ENCODE measurements around the gene FBF1. TPM values are rescaled to one million over a fixed set of nuclear protein-coding genes. Genes with fewer than 3 reads are reported as not detected.

FBF1 gene
- total RNA-seq (10 to 100 TPM; 39.6 to 42.7 TPM), polyA plus RNA-seq (1 to 10 TPM; 3.7 to 4.0 TPM)

DNA sequence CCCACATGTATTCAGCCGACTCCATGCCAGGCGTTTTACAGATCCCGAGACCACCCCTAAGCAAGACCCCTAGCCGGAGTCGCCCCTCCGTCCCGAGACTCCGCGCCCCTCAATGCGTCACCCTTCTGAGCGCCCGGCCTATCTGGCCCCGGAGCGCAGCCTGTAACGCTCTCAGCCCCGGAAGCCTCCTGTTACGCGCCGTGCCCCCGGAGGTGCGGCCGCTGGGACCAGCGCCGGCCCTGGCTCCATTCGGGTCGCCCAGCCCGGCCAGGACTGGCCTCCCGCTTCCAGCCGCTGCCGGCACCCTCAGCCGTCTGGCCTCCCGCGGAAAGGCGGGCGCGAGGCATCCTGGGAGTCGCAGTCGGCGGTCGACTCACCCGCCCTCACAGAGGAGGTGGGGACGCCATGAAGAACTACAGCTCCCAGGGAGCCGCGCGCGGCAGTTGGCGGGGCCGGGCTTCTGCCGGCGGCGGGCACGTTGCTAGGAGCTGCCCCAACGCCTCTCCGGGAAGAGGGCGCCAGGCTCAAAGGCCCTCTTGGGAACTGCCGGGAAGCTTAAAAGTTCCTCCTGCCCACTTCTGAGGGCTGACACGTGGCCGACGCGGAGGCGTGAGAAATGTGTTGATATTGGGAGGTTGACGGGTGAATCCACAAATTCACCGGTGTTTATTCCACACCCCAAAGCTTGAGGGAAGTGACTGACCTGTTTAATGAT lies at the start of gene FBF1:
Gene FBF1 (minus strand): TSS at position 316 of the 715 bp plus-strand sequence. CDS start 2,893 bp downstream, outside the sequence.
- Mint-ChIP-seq H3K27ac (peak within 1 kb of the TSS; percentile 48 to 96 (median 92)), H3K36me3 (peaks cover 0 to 4% of the 10 kb centered on the region in 2 donors), H3K4me1 (peaks cover 7 to 14% (median 10%) of the 10 kb centered on the region in 4 donors), H3K9me3 (no peaks in the 10 kb centered on the region), H3K4me3 (peak within 1 kb of the TSS; percentile 84 to 93 (median 90)), H3K27me3 (no peaks in the 10 kb centered on the region)
- Histone ChIP-seq H3K4me1 (ENCODE audit: insufficient read depth, low read length) (peaks cover 10% of the 10 kb centered on the region), H3K36me3 (ENCODE audit: insufficient read depth, low read length) (peaks cover 1% of the 10 kb centered on the region), H3K4me3 (ENCODE audit: low read length in 2 of 2) (peak within 1 kb of the TSS; percentile 63 to 74), H3K27ac (ENCODE audit: low read depth, low read length) (peak within 1 kb of the TSS; percentile 86), H3K27me3 (ENCODE audit: insufficient read depth, low read length) (no peaks in the 10 kb centered on the region), H3K9me3 (ENCODE audit: control insufficient read depth in 1 of 2, low read length in 2 of 2) (no peaks in the 10 kb centered on the region)
- peak; percentile 82 to 89 (median 84) for DNase-seq
- ChIA-PET POLR2A (ENCODE audit: partially characterized antibody) (interaction anchor here (0.6 to 1.7 kb wide), 13 partner anchors 16 to 413 kb away, joined by 3 to 10 read pairs (median 3); partner anchors contain the start of genes ACOX1, EXOC7, MRPL38 and PRPSAP1), CTCF (ENCODE audit: partially characterized antibody) (interaction anchor here (0.6 to 1.5 kb wide), 7 partner anchors 11 to 187 kb away, joined by 3 to 6 read pairs (median 3); no protein-coding TSS in a partner anchor)
- intact Hi-C loops (cut with micrococcal nuclease) = loop anchor here (1.0 to 2.0 kb wide), 3 partner anchors 36 to 44 kb away; partner anchors contain the start of genes ACOX1, TEN1 and TRIM65

DNA sequence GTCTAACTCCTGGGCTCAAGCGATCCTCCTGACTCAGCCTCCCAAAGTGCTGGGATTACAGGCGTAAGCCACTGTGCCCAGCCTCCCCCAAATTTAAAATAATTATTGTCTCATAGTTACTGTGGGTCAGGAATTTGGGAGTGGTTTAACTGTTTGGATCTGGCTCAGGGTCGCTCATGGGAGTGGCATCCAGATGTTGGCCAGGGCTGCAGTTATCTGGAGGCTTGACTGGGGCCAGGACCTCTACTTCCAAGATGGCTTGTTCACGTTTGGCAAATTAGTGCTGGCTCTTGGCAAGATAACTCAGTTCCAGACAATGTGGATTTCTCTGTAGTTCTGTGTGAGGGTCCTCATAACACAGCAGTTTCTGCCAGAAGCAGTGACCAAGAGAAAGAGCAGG lies 46.2 kb upstream of the FBF1 start:
- Histone ChIP-seq H3K4me3 (ENCODE audit: low read length in 2 of 2) (no peak overlapping the region), H3K27me3 (ENCODE audit: insufficient read depth, low read length) (no peaks in the 10 kb centered on the region), H3K9me3 (ENCODE audit: control insufficient read depth in 1 of 2, low read length in 2 of 2) (no peaks in the 10 kb centered on the region), H3K4me1 (ENCODE audit: insufficient read depth, low read length) (no peaks in the 10 kb centered on the region), H3K27ac (ENCODE audit: low read depth, low read length) (no peak overlapping the region), H3K36me3 (ENCODE audit: insufficient read depth, low read length) (no peaks in the 10 kb centered on the region)
- Mint-ChIP-seq H3K4me3 (no peak overlapping the region), H3K4me1 (no peaks in the 10 kb centered on the region), H3K36me3 (peaks cover 3 to 8% of the 10 kb centered on the region in 2 donors), H3K27ac (no peak overlapping the region), H3K27me3 (no peaks in the 10 kb centered on the region), H3K9me3 (no peaks in the 10 kb centered on the region)
- ChIA-PET POLR2A (ENCODE audit: partially characterized antibody) (no interaction called here), CTCF (ENCODE audit: partially characterized antibody) (no interaction called here)
- intact Hi-C loops (cut with micrococcal nuclease) = no loop called here
- no peak for DNase-seq

DNA sequence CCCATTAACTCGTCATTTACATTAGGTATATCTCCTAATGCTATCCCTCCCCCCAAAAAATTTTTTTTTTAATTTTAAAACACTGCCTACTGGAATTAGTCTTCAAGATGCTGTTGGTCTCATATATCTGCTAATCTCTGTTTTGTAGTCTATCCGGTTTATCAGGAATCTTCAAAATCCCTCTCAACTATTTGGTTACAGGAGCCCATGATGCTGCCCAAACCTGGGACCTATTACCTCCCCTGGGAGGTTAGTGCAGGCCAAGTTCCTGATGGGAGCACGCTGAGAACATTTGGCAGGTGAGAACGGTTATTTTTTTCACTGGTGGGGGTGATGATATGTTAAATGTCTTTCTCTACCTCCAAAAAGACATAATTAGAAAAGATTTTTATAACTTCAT lies 45.1 kb upstream of the FBF1 start:
- Histone ChIP-seq H3K4me3 (ENCODE audit: low read length in 2 of 2) (no peak overlapping the region), H3K36me3 (ENCODE audit: insufficient read depth, low read length) (no peaks in the 10 kb centered on the region), H3K4me1 (ENCODE audit: insufficient read depth, low read length) (no peaks in the 10 kb centered on the region), H3K27me3 (ENCODE audit: insufficient read depth, low read length) (no peaks in the 10 kb centered on the region), H3K9me3 (ENCODE audit: control insufficient read depth in 1 of 2, low read length in 2 of 2) (no peaks in the 10 kb centered on the region), H3K27ac (ENCODE audit: low read depth, low read length) (no peak overlapping the region)
- ChIA-PET POLR2A (ENCODE audit: partially characterized antibody) (no interaction called here), CTCF (ENCODE audit: partially characterized antibody) (no interaction called here)
- DNase-seq = no peak
- Mint-ChIP-seq H3K36me3 (peaks cover 0 to 3% of the 10 kb centered on the region in 2 donors), H3K9me3 (no peaks in the 10 kb centered on the region), H3K4me3 (no peak overlapping the region), H3K27ac (no peak overlapping the region), H3K27me3 (no peaks in the 10 kb centered on the region), H3K4me1 (peaks cover 0 to under 1% (median under 1%) of the 10 kb centered on the region in 4 donors)
- intact Hi-C loops (cut with micrococcal nuclease) = no loop called here

DNA sequence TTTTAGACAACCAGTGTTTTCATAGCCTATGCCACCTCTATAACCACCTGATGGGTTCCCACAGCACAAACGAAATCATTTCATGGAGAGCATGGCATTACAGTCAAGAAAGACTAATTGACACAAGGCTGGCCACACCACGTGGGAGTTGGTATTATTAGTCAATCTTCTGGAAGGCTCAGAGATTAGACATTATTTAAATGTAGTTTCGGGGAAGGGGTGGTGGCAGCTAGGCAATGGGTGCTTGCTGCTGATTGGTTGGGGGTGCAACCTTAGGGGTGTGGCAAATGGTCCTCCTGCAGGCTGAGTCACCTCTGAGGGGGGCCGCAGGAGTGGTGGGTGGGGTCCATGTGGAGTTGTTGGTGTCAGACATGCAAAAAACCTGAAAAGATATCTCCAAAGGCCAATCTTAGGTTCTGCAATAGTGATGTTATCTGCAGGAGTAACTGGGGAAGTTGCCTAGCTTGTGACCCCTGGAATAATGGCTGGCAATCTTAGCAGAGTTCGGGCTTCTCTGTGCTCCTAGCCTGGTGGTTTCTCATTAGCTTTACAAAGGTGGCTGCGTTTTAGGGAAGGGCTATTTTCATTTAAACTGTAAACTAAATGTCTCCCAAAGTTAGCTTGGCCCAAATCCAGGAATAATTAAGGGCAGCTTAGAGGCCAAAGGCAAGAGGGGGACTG lies 42.8 kb upstream of the FBF1 start:
- Mint-ChIP-seq H3K4me3 (peak overlapping the region in 1 of 8 donors; percentile 50), H3K9me3 (no peaks in the 10 kb centered on the region), H3K27ac (peak overlapping the region in 1 of 7 donors; percentile 2), H3K27me3 (no peaks in the 10 kb centered on the region), H3K36me3 (peaks cover 3 to 7% of the 10 kb centered on the region in 2 donors), H3K4me1 (peaks cover 6 to 24% (median 12%) of the 10 kb centered on the region in 4 donors)
- Histone ChIP-seq H3K36me3 (ENCODE audit: insufficient read depth, low read length) (no peaks in the 10 kb centered on the region), H3K27me3 (ENCODE audit: insufficient read depth, low read length) (no peaks in the 10 kb centered on the region), H3K27ac (ENCODE audit: low read depth, low read length) (no peak overlapping the region), H3K9me3 (ENCODE audit: control insufficient read depth in 1 of 2, low read length in 2 of 2) (no peaks in the 10 kb centered on the region), H3K4me3 (ENCODE audit: low read length in 2 of 2) (no peak overlapping the region), H3K4me1 (ENCODE audit: insufficient read depth, low read length) (peaks cover 9% of the 10 kb centered on the region)
- intact Hi-C loops (cut with micrococcal nuclease) = no loop called here
- ChIA-PET POLR2A (ENCODE audit: partially characterized antibody) (interaction anchor here (0.6 kb wide), 1 partner anchor 1114 kb away, joined by 3 read pairs; no protein-coding TSS in a partner anchor), CTCF (ENCODE audit: partially characterized antibody) (interaction anchor here (0.7 to 1.3 kb wide), 3 partner anchors 22 to 136 kb away, joined by 3 to 5 read pairs (median 3); no protein-coding TSS in a partner anchor)
- no peak for DNase-seq

DNA sequence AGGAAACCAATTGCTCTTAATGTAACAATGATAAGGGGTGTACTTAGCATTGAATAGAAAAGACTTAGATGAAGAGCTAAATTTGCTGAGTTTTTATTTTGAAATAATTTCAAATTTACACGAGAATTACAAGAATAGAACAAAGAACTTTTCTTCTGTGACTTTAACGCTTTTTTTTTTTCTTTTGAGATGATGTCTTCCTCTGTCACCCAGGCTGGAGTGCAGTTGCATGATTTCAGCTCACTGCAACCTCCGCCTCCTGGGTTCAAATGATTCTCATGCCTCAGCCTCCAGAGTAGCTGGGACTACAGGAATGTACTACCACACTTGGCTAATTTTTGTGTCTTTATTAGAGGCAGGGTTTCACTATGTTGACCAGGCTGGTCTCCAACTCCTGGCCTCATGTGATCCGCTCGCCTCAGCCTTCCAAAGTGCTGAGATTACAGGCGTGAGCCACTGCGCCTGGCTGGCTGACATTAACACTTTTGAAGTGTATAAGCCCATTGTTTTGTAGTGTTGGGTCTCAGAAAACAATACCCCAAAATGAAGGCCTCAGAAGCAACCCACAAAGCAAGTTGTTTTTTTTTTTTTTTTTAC lies 40.3 kb upstream of the FBF1 start:
- no peaks in the 10 kb centered on the region for H3K27me3 Mint-ChIP-seq
- H3K9me3 ChIP-seq (ENCODE audit: control insufficient read depth in 1 of 2, low read length in 2 of 2) = no peaks in the 10 kb centered on the region
- H3K36me3 Mint-ChIP-seq = peaks cover 3 to 13% of the 10 kb centered on the region in 2 donors
- no peak for DNase-seq
- ChIA-PET POLR2A (ENCODE audit: partially characterized antibody) (interaction anchor here (0.6 to 2.0 kb wide), 5 partner anchors 24 to 584 kb away, joined by 3 to 14 read pairs (median 5); partner anchors contain the start of gene MRPL38), CTCF (ENCODE audit: partially characterized antibody) (interaction anchor here (1.2 to 1.8 kb wide), 3 partner anchors 16 to 33 kb away, joined by 3 to 5 read pairs (median 3); no protein-coding TSS in a partner anchor)
- peaks cover 30% of the 10 kb centered on the region for H3K4me1 ChIP-seq (ENCODE audit: insufficient read depth, low read length)
- no peaks in the 10 kb centered on the region for H3K9me3 Mint-ChIP-seq
- H3K4me3 ChIP-seq (ENCODE audit: low read length in 2 of 2) = no peak overlapping the region
- intact Hi-C loops (cut with micrococcal nuclease) = no loop called here
- H3K27me3 ChIP-seq (ENCODE audit: insufficient read depth, low read length) = no peaks in the 10 kb centered on the region
- H3K4me3 Mint-ChIP-seq = peak overlapping the region; percentile 13 to 99 (median 80)
- H3K4me1 Mint-ChIP-seq = peaks cover 16 to 45% (median 28%) of the 10 kb centered on the region in 4 donors
- no peak overlapping the region for H3K27ac ChIP-seq (ENCODE audit: low read depth, low read length)
- H3K27ac Mint-ChIP-seq = peak overlapping the region in 5 of 7 donors; percentile 52 to 99 (median 99)
- H3K36me3 ChIP-seq (ENCODE audit: insufficient read depth, low read length) = no peaks in the 10 kb centered on the region

DNA sequence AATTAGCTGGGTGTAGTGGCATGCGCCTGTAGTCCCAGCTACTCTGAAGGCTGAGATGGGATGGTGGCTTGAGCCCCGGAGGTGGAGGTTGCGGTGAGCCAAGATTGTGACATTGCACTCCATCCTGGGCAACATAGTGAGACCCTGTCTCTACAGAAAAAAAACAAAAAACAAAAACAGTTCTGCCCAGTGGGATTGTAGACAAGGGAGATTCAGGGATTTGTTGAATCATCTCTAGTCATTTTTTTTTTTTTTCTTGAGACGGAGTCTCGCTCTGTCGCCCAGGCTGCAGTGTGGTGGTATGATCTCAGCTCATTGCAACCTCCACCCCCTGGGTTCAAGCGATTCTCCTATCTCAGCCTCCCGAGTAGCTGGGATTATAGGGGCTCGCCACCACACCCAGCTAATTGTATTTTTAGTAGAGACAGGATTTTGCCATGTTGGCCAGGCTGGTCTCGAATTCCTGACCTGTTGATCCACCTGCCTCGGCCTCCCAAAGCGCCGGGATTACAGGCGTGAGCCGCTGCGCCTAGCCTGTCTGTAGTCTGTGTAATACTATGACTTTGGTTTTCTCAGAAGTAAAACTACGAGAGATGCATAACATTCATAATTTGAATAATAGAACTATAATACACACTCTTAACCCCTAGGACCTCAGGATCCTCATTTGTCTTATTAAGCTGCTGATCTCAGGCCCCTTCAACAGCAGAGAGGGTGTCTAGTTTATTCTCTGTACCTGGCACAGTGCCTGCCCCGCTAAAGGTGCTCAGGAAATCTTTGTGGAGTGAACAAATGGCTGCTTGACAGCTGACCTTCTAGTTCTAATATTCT lies 39.6 kb upstream of the FBF1 start:
- DNase-seq = no peak
- H3K4me3 Mint-ChIP-seq = peak overlapping the region; percentile 93 to 99 (median 96)
- ChIA-PET CTCF (ENCODE audit: partially characterized antibody) (interaction anchor here (1.3 to 1.8 kb wide), 2 partner anchors 16 to 25 kb away, joined by 3 to 5 read pairs; no protein-coding TSS in a partner anchor), POLR2A (ENCODE audit: partially characterized antibody) (interaction anchor here (0.6 to 2.0 kb wide), 11 partner anchors 11 to 584 kb away, joined by 3 to 14 read pairs (median 3); partner anchors contain the start of genes FBF1 and MRPL38)
- H3K27ac ChIP-seq (ENCODE audit: low read depth, low read length) = peak overlapping the region; percentile 79
- peaks cover 18 to 52% (median 34%) of the 10 kb centered on the region in 4 donors for H3K4me1 Mint-ChIP-seq
- H3K36me3 Mint-ChIP-seq = peaks cover 0 to 14% of the 10 kb centered on the region in 2 donors
- no peaks in the 10 kb centered on the region for H3K9me3 Mint-ChIP-seq
- peaks cover 30% of the 10 kb centered on the region for H3K4me1 ChIP-seq (ENCODE audit: insufficient read depth, low read length)
- H3K27me3 Mint-ChIP-seq = no peaks in the 10 kb centered on the region
- intact Hi-C loops (cut with micrococcal nuclease) = no loop called here
- no peaks in the 10 kb centered on the region for H3K27me3 ChIP-seq (ENCODE audit: insufficient read depth, low read length)
- no peaks in the 10 kb centered on the region for H3K36me3 ChIP-seq (ENCODE audit: insufficient read depth, low read length)
- H3K4me3 ChIP-seq (ENCODE audit: low read length in 2 of 2) = peak overlapping the region; percentile 61 to 88
- H3K9me3 ChIP-seq (ENCODE audit: control insufficient read depth in 1 of 2, low read length in 2 of 2) = no peaks in the 10 kb centered on the region
- H3K27ac Mint-ChIP-seq = peak overlapping the region; percentile 99 to 100 (median 99)

All from CD4-positive, alpha-beta memory T cell (primary cell).